Hematopoietic multipotent progenitor cell treated with erythropoietin and hydrocortisone succinate and interleukin-3 and kit ligand, for 8 days (in vitro differentiated cells): Measurements from ENCODE around the gene UBE2J2.
"Not testable (repeated sequence)": the region's sequence is repeated elsewhere in the genome, so short reads cannot be mapped to it uniquely, and the experiment has no call there.

Experiments used
- DNase-seq: peaks from one replicate; pipeline ENCODE4 v3.0.0-alpha.2; 2015

The UBE2J2 gene

GRCh38 chr1:1253972-1254666, 19.5 kb downstream of the UBE2J2 start:
- no peak for DNase-seq

DNA sequence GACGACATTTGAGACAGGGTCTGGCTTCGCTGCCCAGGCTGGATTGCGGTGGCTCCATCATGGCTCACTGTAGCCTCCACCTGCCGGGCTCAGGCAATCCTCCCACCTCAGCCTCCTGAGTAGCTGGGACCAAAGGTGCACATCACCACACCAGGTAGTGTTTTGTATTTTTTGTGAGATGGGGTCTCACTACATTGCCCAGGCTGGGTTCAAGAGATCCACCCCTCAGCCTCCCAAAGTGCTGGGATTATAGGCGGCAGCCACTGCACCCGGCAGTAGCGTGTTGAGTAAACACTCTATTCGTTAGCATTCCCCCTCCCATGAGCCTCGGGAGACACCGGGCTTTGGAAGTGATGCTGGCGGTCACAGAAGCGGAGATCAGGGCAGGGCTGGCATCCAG, 20.3 kb downstream of the UBE2J2 start:
- no peak for DNase-seq

DNA sequence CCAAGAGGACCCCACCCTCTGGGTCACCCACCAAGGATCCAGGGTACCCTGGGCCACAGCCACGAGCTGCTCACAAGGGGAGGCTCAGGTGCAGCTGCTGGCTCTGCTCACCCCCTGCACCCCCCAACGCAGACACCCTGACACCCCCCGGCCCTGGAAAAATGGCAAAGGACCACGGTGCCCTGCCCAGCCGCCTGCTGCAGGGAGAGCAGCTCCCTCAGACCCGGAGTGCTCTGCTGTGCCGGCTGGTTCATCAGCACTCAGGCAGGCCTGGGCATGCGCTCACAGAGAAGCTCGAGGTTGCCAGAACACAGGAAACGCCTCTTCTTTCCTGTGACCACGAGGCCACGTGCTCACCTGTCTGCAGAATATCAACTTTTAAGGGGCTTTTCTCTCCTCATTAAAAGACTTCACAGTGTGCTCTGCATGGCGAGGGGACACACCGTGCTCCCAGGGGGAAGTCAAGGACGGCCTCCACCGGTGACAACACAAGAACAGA, 22.8 kb downstream of the UBE2J2 start:
- DNase-seq: peak; percentile 22

DNA sequence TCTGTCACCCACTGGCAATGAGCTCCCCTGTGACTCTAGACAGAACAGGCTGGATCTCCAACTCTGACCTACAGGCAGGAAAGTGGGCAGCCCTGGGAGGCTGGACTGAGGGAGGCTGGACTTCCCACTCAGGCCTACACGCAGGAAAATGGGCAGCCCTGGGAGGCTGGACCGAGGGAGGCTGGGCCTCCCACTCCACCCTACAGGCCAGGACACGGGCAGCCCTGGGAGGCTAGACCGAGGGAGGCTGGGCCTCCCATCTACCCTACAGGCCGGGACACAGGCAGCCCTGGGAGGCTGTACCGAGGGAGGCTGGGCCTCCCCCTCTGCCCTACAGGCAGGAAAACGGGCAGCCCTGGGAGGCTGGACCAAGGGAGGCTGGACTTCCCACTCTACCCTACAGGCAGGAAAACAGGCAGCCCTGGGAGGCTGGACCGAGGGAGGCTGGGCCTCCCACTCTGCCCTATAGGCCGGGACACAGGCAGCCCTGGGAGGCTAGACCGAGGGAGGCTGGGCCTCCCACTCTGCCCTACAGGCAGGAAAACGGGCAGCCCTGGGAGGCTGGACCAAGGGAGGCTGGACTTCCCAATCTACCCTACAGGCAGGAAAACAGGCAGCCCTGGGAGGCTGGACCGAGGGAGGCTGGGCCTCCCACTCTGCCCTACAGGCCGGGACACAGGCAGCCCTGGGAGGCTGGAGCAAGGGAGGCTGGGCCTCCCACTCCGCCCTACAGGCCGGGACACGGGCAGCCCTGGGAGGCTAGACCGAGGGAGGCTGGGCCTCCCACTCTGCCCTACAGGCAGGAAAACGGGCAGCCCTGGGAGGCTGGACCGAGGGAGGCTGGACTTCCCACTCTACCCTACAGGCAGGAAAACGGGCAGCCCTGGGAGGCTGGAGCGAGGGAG, 25.4 kb downstream of the UBE2J2 start:
- DNase-seq: not testable (repeated sequence)

DNA sequence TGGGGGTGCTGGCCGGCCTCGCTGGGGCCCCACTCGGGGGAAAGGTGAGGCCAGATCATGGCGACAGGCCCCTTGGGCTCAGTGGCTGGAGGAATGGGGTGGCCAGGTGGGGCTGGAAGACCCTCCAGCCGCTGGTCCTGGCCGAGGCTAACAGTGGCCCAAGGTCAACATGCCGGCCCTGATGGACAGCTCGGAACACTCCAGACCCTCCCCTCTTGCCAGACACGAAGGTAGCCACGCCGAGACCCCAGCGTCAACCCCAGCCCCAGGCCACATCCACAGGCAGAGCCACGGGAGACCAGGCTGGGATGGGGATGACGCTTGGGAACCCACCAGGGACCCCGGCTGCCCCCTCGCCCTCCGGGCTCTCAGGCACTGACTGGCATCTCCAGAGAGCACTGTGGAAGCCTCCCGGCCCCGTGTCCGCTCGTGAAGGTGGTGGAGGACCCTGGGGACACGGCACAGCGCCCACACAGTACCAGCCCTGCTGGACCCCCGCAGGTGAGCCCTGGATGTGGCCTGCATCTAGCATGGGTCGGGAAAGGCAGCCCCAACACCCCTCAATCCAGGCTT, 26.2 kb downstream of the UBE2J2 start:
- DNase-seq: no peak

GRCh38 chr1:1246577-1247340, 26.9 kb downstream of the UBE2J2 start, which contains the start of gene C1QTNF12:
Gene C1QTNF12 (minus strand): TSS chr1:1246722. CDS start chr1:1246690, 32 bp downstream.
- no peak for DNase-seq

GRCh38 chr1:1245817-1246576, 27.7 kb downstream of the UBE2J2 start:
- no peak for DNase-seq

DNA sequence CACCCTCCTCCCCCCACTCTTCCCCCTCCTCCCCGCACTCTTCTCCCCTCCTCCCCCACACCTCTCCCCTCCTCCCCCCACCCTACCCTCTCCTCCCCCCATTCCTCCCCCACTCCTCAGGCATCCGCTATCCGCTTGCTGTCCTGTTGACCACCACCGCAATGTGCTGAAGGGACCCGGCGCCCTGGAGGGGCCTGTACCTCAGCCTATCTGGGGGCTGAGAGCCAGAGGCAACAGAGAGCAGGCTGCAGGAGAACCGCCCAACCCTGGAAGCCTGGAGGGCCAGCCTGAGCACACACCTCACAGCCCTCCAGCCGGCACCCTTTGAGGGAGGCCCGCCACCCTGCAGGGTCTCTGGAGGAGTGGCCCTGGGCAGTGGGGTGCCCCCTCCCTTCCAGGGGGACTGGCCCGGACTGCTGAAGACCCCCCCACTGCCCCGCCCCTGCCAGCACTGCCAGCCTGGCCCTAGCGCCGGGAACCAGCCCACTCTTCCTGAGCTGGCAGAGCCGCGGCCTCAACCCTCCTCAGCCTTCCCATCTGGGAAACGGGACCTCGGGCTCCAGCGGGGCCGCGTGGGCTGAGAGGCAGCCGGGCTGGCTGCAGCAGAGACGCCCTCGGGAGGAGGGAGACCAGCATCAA, 28.4 kb downstream of the UBE2J2 start:
- DNase-seq: no peak

DNA sequence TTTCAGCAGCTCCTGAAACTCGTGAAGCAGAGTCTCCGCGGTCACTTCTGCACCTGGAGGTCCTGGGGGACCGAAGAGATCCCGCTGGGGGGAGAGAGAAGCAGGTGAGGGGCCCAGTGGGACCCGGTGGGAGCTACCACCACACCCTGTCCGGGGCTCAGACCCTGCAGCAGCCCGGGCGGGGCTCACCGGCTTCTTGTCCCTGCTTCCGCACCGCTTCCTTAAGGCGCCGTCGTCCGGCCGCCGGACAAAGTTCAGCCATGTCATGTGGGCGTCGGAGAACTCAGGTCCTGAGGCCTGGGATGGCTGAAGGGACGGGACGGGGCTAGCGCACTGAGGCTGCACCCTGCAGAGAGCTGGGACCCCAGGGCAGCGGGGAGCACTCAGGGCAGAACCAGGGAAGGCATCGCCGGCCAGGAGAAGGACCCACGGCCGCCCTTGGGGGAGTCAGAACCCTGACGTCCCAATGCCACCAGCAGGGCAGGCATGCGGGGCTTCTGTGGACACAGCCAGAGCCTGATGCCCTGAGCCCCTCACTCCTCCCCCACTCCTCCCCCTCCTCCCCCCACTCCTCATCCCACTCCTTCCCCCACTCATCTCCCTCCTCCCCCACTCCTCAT, 29.4 kb downstream of the UBE2J2 start:
- DNase-seq: no peak

- DNase-seq: no peak
Measured at GRCh38 chr1:1243807-1244191, 29.9 kb downstream of the UBE2J2 start.

- no peak for DNase-seq
Measured at GRCh38 chr1:1243266-1243660, 30.4 kb downstream of the UBE2J2 start.

DNA sequence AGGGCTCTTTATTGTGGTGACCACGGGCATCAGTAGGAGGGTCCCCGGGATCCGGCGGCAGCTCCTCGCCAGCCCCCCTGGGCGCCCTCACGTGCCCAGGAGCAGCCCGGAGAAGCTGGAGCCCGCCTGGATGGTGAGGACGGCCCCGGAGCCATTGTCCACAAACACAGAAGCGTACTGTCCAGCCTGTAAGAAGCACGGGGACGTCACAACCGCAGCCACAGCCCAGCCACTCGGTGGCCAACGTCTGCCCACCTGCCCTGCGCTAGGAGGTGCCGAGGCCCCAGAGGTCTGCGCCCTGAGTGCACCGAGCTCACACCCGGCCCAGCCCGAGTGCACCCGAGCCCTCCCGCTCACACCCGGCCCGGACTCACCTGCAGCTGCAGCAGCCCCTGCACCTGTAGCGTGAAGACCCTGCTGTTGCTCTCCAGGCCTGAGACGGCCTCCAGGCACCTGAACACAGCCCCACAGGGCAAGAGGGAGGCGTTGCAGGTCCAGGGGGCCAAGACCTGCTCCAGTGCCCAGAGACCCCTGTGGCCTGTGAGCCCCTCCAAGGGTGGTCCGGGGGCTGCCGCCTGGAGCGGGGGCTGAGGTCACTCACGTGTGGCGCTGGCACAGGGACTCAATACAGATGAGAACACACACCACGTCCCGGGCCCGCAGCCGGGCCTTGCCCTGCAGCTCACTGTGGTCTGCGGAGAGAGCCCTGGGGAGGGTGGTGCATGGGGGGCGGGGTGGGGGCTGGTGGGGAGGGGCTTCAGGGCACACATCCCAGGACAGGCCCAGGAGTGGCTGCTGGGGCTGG, 31.0 kb downstream of the UBE2J2 start:
- DNase-seq: no peak

DNA sequence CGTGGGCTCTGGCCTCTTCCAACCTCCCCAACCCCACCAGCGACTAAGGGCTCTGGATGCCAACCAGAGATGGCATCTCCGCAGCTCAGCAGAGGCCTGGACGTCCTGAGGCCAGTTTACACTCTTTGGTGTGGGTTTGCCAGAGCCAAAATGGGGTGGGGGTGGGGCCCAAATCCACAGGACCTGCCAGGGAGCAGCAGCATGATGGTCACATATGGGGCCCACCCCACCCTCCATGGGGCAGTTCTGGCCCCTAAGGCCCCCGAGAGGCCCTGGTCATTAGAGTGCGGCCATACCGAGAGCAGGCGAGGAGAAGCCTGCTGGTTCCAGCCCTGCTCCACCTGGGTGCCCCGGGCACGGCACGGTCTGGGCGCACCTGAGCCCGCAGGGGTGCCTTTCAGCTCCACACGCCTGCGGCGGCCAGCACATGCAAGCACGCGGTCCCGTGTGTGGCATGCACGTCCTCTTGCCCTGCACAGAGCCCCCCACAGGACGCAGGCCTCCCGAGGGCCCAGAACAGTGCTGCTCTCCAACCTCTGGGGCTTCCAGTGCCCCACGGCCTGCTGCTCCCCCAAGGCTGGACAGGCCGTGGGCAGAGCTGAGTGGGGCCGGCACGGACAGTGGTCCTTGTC, 31.9 kb downstream of the UBE2J2 start:
- DNase-seq: no peak

GRCh38 chr1:1240822-1241587, 32.6 kb downstream of the UBE2J2 start:
- no peak for DNase-seq

DNA sequence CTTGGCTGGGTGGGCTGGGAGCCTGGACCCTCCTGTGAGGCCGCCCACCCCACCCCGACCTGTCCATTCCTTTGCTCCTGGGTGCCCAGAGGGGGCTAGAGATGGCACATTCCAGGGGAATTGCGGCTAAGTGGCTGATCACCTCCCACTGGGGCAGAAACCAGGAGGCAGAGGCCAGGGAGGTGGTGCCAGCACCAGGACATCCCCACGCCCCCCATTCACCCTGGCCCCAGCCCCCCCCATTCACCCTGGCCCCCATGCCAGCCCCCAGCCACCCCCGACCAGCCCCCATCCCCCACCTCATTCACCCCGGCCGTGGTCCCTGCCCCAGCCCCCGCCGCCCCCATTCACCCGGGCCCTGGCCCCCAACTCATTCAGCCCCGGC, 33.3 kb downstream of the UBE2J2 start:
- no peak for DNase-seq

- DNase-seq: no peak
Measured at GRCh38 chr1:1239614-1240347, 33.9 kb downstream of the UBE2J2 start.

DNA sequence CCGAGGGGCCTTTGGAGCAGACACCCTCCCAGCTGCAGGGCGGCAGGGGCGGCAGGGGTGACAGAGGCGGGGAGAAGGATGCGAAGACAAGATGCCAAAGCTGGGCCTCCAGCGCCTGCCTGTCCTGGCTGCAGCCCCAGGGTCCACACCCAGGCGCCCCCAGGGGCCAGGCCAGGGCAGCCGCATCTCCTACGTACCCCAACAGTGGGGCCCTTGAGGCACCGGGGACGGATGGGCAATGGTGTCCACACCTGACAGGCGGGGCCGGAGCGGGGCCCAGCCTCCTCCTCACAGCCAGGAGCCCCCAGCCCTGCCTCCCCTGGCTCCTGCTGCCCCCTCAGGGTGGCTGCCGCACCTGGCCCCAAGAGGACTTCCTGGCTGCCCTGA, 34.4 kb downstream of the UBE2J2 start:
- DNase-seq: no peak

GRCh38 chr1:1238702-1239178, 34.9 kb downstream of the UBE2J2 start:
- DNase-seq: no peak
